CD14-positive monocyte (primary cell): ENCODE results near the gene INPP4A. TPM values are rescaled to one million over a fixed set of nuclear protein-coding genes. Genes with fewer than 3 reads are reported as not detected.

ENCODE experiments used
- DNase-seq, 3 donors: peaks; one replicate each; pipeline ENCODE4 v3.0.0-alpha.2; 2011 to 2022
- H2AFZ ChIP-seq: 2 replicates; pipeline ENCODE4 v1.6.0; 2012; ENCODE audit warnings: mild to moderate bottlenecking, low read depth, low read length, inconsistent platforms; ENCODE audit not compliant: insufficient read depth, poor library complexity, severe bottlenecking
- H3K27ac ChIP-seq, 2 donors: 1 replicate in 1 of 2; 2 replicates in 1 of 2; pipeline ENCODE4 v1.5.1; 2012 to 2013; ENCODE audit warnings: low read length in 2 of 2, control low read depth in 1 of 2, inconsistent platforms in 1 of 2, low read depth in 1 of 2, mild to moderate bottlenecking in 1 of 2
- H3K27me3 ChIP-seq, 2 donors: one replicate each; pipeline versions ENCODE4 v1.6.0 to v1.6.1; 2011 to 2013; ENCODE audit warnings: low read length in 2 of 2; ENCODE audit not compliant: control insufficient read depth in 2 of 2, insufficient read depth in 2 of 2
- H3K36me3 ChIP-seq, 2 donors: replicated peaks in 1 of 2; 1 replicate in 1 of 2; 2 replicates in 1 of 2; pipeline versions ENCODE4 v1.5.1 to v1.6.1; 2012 to 2013; ENCODE audit warnings: low read length in 2 of 2, control low read depth in 1 of 2, inconsistent platforms in 1 of 2, mild to moderate bottlenecking in 1 of 2; ENCODE audit not compliant: insufficient read depth in 2 of 2, control insufficient read depth in 1 of 2
- H3K4me1 ChIP-seq, 2 donors: 1 replicate in 1 of 2; 2 replicates in 1 of 2; pipeline versions ENCODE4 v1.5.1 to v1.6.1; 2012 to 2013; ENCODE audit warnings: low read length in 2 of 2, control low read depth in 1 of 2, inconsistent platforms in 1 of 2, mild to moderate bottlenecking in 1 of 2, moderate library complexity in 1 of 2; ENCODE audit not compliant: insufficient read depth in 2 of 2, control insufficient read depth in 1 of 2
- H3K4me2 ChIP-seq: replicated peaks from 2 replicates; pipeline ENCODE3; 2012; ENCODE audit warnings: low read length, moderate library complexity, mild to moderate bottlenecking; ENCODE audit not compliant: poor library complexity, severe bottlenecking; ENCODE audit errors: extremely low read depth
- H3K4me3 ChIP-seq, 3 experiments: fragments of 200-600 bp in 1 of 3; sonication (generic) in 1 of 3; replicated peaks in 1 of 3; 1 replicate in 2 of 3; 2 replicates in 1 of 3; pipeline ENCODE4 v1.5.1; 2011 to 2013; ENCODE audit warnings: low read length in 3 of 3, mild to moderate bottlenecking in 3 of 3, control low read depth in 2 of 3, low read depth in 2 of 3, inconsistent platforms in 1 of 3, moderate library complexity in 1 of 3
- H3K79me2 ChIP-seq: 2 replicates; pipeline ENCODE4 v1.6.0; 2012; ENCODE audit warnings: mild to moderate bottlenecking, control low read depth, inconsistent platforms, low read length, moderate library complexity; ENCODE audit not compliant: insufficient read depth
- H3K9ac ChIP-seq: 2 replicates; pipeline ENCODE4 v1.6.0; 2017; ENCODE audit warnings: low read length, mild to moderate bottlenecking; ENCODE audit not compliant: insufficient read depth, poor library complexity, severe bottlenecking
- H3K9me3 ChIP-seq, 2 donors: replicated peaks in 1 of 2; 1 replicate in 1 of 2; 2 replicates in 1 of 2; pipeline versions ENCODE4 v1.5.1 to v1.6.1; 2012 to 2013; ENCODE audit warnings: low read length in 2 of 2, control low read depth in 1 of 2; ENCODE audit not compliant: control insufficient read depth in 1 of 2, insufficient read depth in 1 of 2
- H4K20me1 ChIP-seq: 2 replicates; pipeline ENCODE4 v1.6.0; 2012; ENCODE audit warnings: mild to moderate bottlenecking, low read length, control low read depth, moderate library complexity; ENCODE audit not compliant: insufficient read depth
- H3K27ac Mint-ChIP-seq, 7 donors: one replicate each; pipeline ENCODE4 v1.8.0; 2020; ENCODE audit warnings: mild to moderate bottlenecking in 7 of 7, mixed read lengths in 7 of 7, moderate library complexity in 6 of 7, inconsistent platforms in 2 of 7
- H3K27me3 Mint-ChIP-seq, 3 donors: one replicate each; pipeline ENCODE4 v1.8.0; 2021 to 2022; ENCODE audit warnings: low read depth in 3 of 3, mild to moderate bottlenecking in 3 of 3, mixed read lengths in 3 of 3, moderate library complexity in 3 of 3, inconsistent platforms in 1 of 3
- H3K36me3 Mint-ChIP-seq, 2 donors: one replicate each; pipeline ENCODE4 v1.8.0; 2020; ENCODE audit warnings: mixed read lengths in 2 of 2, inconsistent platforms in 1 of 2, mild to moderate bottlenecking in 1 of 2
- H3K4me1 Mint-ChIP-seq: one replicate; pipeline ENCODE4 v1.8.0; 2020; ENCODE audit warnings: mild to moderate bottlenecking, mixed read lengths
- H3K4me3 Mint-ChIP-seq, 2 donors: one replicate each; pipeline ENCODE4 v1.8.0; 2020; ENCODE audit warnings: mild to moderate bottlenecking in 2 of 2, mixed read lengths in 2 of 2, moderate library complexity in 1 of 2
- H3K9me3 Mint-ChIP-seq, 7 donors: one replicate each; pipeline ENCODE4 v1.8.0; 2020 to 2022; ENCODE audit warnings: mixed read lengths in 7 of 7, mild to moderate bottlenecking in 6 of 7, moderate library complexity in 6 of 7, inconsistent platforms in 2 of 7
- CTCF ChIP-seq: fragments of 200-600 bp; IDR thresholded peaks from one replicate; pipeline ENCODE4 v1.8.0; 2022; ENCODE audit warnings: antibody characterized with exemption, mild to moderate bottlenecking
- WGBS: methylation state at CpG from one replicate; pipeline ENCODE4 v1.1.5; 2013; ENCODE audit warnings: missing lambda C conversion rate; ENCODE audit not compliant: insufficient coverage; 5-methylcytosine and 5-hydroxymethylcytosine counted together
- intact Hi-C, 2 donors: fragments of 100-400 bp; cut with micrococcal nuclease; formaldehyde crosslinking; loops; one replicate each; pipeline versions ENCODE4 v1.15.0 to v1.15.1; 2023
- polyA plus RNA-seq, 3 donors: library from polyadenylated mRNA; depleted of rRNA in 1 of 3; unstranded in 2 of 3; stranded (reverse) in 1 of 3; fragments of 300-500 nt in 2 of 3; fragments of >200 nt in 1 of 3; fragmentation: Illumina TruSeq in 2 of 3; gene quantifications; 1 replicate in 2 of 3; 2 replicates in 1 of 3; pipeline ENCODE4 v1.2.3, GENCODE V29; 2012 to 2021

INPP4A gene
- polyA plus RNA-seq, 3 donors: 13.7 to 52.4 (median 20.7) TPM

- no peak overlapping the region for H3K4me3 Mint-ChIP-seq
- Histone ChIP-seq H2AFZ (no peak overlapping the region), H3K4me2 (no peak overlapping the region)
These were observed 179.0 kb downstream of the INPP4A start for GRCh38 chr2:98623657-98624056.

GRCh38 chr2:98632351-98632750 lies 187.7 kb downstream of the INPP4A start:
- Histone ChIP-seq H3K4me1 (no peaks in the 10 kb centered on the region), H3K4me3 (no peak overlapping the region), H3K9me3 (no peaks in the 10 kb centered on the region), H3K27ac (no peak overlapping the region), H2AFZ (no peak overlapping the region), H3K79me2 (no peaks in the 10 kb centered on the region), H3K9ac (no peak overlapping the region), H4K20me1 (no peaks in the 10 kb centered on the region), H3K27me3 (no peaks in the 10 kb centered on the region), H3K4me2 (no peak overlapping the region), H3K36me3 (peaks cover 66 to 90% of the 10 kb centered on the region in 2 donors)
- no peak for DNase-seq
- Mint-ChIP-seq H3K27me3 (no peaks in the 10 kb centered on the region), H3K36me3 (peaks cover 64 to 83% of the 10 kb centered on the region in 2 donors), H3K9me3 (peaks cover 0 to 7% (median 0%) of the 10 kb centered on the region in 7 donors), H3K4me1 (no peaks in the 10 kb centered on the region), H3K4me3 (no peak overlapping the region), H3K27ac (no peak overlapping the region)
- TF ChIP-seq CTCF: no peak
- 100% methylated on average over 1 of the region's 3 CpGs for WGBS
- intact Hi-C loops: no loop called here

More at GRCh38 chr2:98623657-98624056, 179.0 kb downstream of the INPP4A start:
- no peak overlapping the region for H3K27ac ChIP-seq
- H3K27me3 Mint-ChIP-seq: no peaks in the 10 kb centered on the region
- no peaks in the 10 kb centered on the region for H3K79me2 ChIP-seq
- no peaks in the 10 kb centered on the region for H3K9me3 ChIP-seq
- no peak overlapping the region for H3K9ac ChIP-seq
- H3K4me1 ChIP-seq: no peaks in the 10 kb centered on the region
- intact Hi-C loops: no loop called here
- H3K4me3 ChIP-seq: no peak overlapping the region
- H3K27me3 ChIP-seq: no peaks in the 10 kb centered on the region
- no peaks in the 10 kb centered on the region for H4K20me1 ChIP-seq
- no peak for TF ChIP-seq CTCF
- no peaks in the 10 kb centered on the region for H3K9me3 Mint-ChIP-seq
- no peak for DNase-seq
- 54% methylated on average over 2 of the region's 5 CpGs for WGBS
- H3K36me3 Mint-ChIP-seq: peaks cover 49 to 69% of the 10 kb centered on the region in 2 donors
- no peak overlapping the region for H3K27ac Mint-ChIP-seq
- peaks cover 47 to 87% of the 10 kb centered on the region in 2 donors for H3K36me3 ChIP-seq
- H3K4me1 Mint-ChIP-seq: no peaks in the 10 kb centered on the region
